Measurements from ENCODE around the gene ARMC10. TPM values are rescaled to one million over a fixed set of nuclear protein-coding genes. Genes with fewer than 3 reads are reported as not detected.

Gene ARMC10
- total RNA-seq, 1 donor: 35.0 TPM

- no peak for DNase-seq (ENCODE audit: low read depth)
- no peak for TF ChIP-seq CTCF (IDR thresholded peaks at IDR 0.05; ENCODE audit: insufficient read depth, low read depth, low read length)
- H3K4me3 ChIP-seq (ENCODE audit: low read depth, low read length): no peak overlapping the region
These were observed 40.8 kb downstream of the ARMC10 start for GRCh38 chr7:103115771-103116170.

GRCh38 chr7:103116511-103116910, 41.6 kb downstream of the ARMC10 start:
- no peak for TF ChIP-seq CTCF (IDR thresholded peaks at IDR 0.05; ENCODE audit: insufficient read depth, low read depth, low read length)
- DNase-seq (ENCODE audit: low read depth): no peak
- no peak overlapping the region for H3K4me3 ChIP-seq (ENCODE audit: low read depth, low read length)

- H3K4me3 ChIP-seq (ENCODE audit: low read depth, low read length): no peak overlapping the region
- DNase-seq (ENCODE audit: low read depth): no peak
- no peak for TF ChIP-seq CTCF (IDR thresholded peaks at IDR 0.05; ENCODE audit: insufficient read depth, low read depth, low read length)
These were observed 42.1 kb downstream of the ARMC10 start for GRCh38 chr7:103116991-103117390.

- no peak for TF ChIP-seq CTCF (IDR thresholded peaks at IDR 0.05; ENCODE audit: insufficient read depth, low read depth, low read length)
- DNase-seq (ENCODE audit: low read depth): no peak
These were observed 42.5 kb downstream of the ARMC10 start for GRCh38 chr7:103117465-103117864.

GRCh38 chr7:103119791-103120291, 44.9 kb downstream of the ARMC10 start:
- no peak for TF ChIP-seq CTCF (IDR thresholded peaks at IDR 0.05; ENCODE audit: insufficient read depth, low read depth, low read length)
- DNase-seq (ENCODE audit: low read depth): no peak
- H3K4me3 ChIP-seq (ENCODE audit: low read depth, low read length): no peak overlapping the region

More at GRCh38 chr7:103117465-103117864, 42.5 kb downstream of the ARMC10 start:
- no peak overlapping the region for H3K4me3 ChIP-seq (ENCODE audit: low read depth, low read length)

GRCh38 chr7:103120362-103120761, 45.4 kb downstream of the ARMC10 start:
- TF ChIP-seq CTCF (IDR thresholded peaks at IDR 0.05; ENCODE audit: insufficient read depth, low read depth, low read length): no peak
- no peak for DNase-seq (ENCODE audit: low read depth)

GRCh38 chr7:103121641-103122040, 46.7 kb downstream of the ARMC10 start:
- no peak overlapping the region for H3K4me3 ChIP-seq (ENCODE audit: low read depth, low read length)
- no peak for DNase-seq (ENCODE audit: low read depth)
- no peak for TF ChIP-seq CTCF (IDR thresholded peaks at IDR 0.05; ENCODE audit: insufficient read depth, low read depth, low read length)

More at GRCh38 chr7:103120362-103120761, 45.4 kb downstream of the ARMC10 start:
- no peak overlapping the region for H3K4me3 ChIP-seq (ENCODE audit: low read depth, low read length)

All from fibroblast of villous mesenchyme (primary cell).